Lower leg skin (tissue), 3 donors: ENCODE data around the gene ELP2.

Source experiments
- POLR2A ChIP-seq, 2 donors: fragments of 450-650 bp; IDR thresholded peaks; one replicate each; pipeline ENCODE4 v1.6.1; 2016 to 2017; ENCODE audit warnings: antibody characterized with exemption in 2 of 2, mild to moderate bottlenecking in 1 of 2, moderate library complexity in 1 of 2
- TF ChIP-seq, protein P1 (sequence below), 3 donors: fragments of 450-650 bp; IDR thresholded peaks; one replicate each; pipeline ENCODE4 v1.5.1; 2016; ENCODE audit warnings: antibody characterized with exemption in 3 of 3, mild to moderate bottlenecking in 3 of 3, moderate library complexity in 2 of 3

DNA sequence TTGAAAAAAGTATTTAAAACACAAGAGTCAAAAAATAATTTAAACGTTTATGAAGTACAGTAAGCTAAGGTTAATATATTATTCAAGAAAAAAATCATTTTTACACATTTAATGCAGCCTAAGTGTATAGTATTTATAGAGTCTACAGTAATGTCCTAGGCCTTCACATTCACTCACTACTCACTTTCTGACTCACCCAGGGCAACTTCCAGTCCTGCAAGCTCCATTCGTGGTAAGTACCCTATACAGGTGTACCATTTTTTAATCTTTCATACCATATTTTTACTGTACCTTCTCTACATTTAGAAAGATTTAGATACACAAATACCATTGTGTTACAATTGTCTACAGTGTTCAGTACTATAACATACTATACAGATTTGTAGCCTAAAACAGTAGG, 41.4 kb upstream of the ELP2 start:
- TF ChIP-seq, protein P1, sequence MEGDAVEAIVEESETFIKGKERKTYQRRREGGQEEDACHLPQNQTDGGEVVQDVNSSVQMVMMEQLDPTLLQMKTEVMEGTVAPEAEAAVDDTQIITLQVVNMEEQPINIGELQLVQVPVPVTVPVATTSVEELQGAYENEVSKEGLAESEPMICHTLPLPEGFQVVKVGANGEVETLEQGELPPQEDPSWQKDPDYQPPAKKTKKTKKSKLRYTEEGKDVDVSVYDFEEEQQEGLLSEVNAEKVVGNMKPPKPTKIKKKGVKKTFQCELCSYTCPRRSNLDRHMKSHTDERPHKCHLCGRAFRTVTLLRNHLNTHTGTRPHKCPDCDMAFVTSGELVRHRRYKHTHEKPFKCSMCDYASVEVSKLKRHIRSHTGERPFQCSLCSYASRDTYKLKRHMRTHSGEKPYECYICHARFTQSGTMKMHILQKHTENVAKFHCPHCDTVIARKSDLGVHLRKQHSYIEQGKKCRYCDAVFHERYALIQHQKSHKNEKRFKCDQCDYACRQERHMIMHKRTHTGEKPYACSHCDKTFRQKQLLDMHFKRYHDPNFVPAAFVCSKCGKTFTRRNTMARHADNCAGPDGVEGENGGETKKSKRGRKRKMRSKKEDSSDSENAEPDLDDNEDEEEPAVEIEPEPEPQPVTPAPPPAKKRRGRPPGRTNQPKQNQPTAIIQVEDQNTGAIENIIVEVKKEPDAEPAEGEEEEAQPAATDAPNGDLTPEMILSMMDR (IDR thresholded peaks at IDR 0.05) = no peak
- TF ChIP-seq POLR2A (IDR thresholded peaks at IDR 0.05) = no peak
